Kidney (tissue), 14 donors: ENCODE measurements around the gene IGF1R. TPM values are rescaled to one million over a fixed set of nuclear protein-coding genes. Genes with fewer than 3 reads are reported as not detected.

Experiments
- DNase-seq, 5 donors: peaks; one replicate each; pipeline ENCODE4 v3.0.0-alpha.2; 2013 to 2020
- FAIRE-seq: peaks from 2 replicates; lab custom pipeline; 2012; peaks lifted over from hg19 to GRCh38; lab: Jason Lieb, UNC
- H3K27ac ChIP-seq, 2 donors: one replicate each; pipeline ENCODE4 v1.7.0; 2013; ENCODE audit warnings: low read depth in 2 of 2, low read length in 2 of 2, inconsistent platforms in 1 of 2
- H3K27me3 ChIP-seq: one replicate; pipeline ENCODE4 v1.7.1; 2013; ENCODE audit warnings: low read length, inconsistent platforms; ENCODE audit not compliant: control insufficient read depth, insufficient read depth
- H3K36me3 ChIP-seq, 3 donors: one replicate each; pipeline versions ENCODE4 v1.7.0 to v1.7.1; 2013; ENCODE audit warnings: low read length in 3 of 3, control low read depth in 1 of 3, inconsistent platforms in 1 of 3; ENCODE audit not compliant: insufficient read depth in 3 of 3, control insufficient read depth in 2 of 3
- H3K4me1 ChIP-seq, 3 donors: one replicate each; pipeline versions ENCODE4 v1.7.0 to v1.7.1; 2013; ENCODE audit warnings: low read length in 3 of 3, inconsistent platforms in 1 of 3, low read depth in 1 of 3; ENCODE audit not compliant: control insufficient read depth in 2 of 3, insufficient read depth in 2 of 3
- H3K4me3 ChIP-seq, 3 donors: one replicate each; pipeline versions ENCODE4 v1.7.0 to v1.8.1; 2013; ENCODE audit warnings: low read length in 3 of 3, control low read depth in 1 of 3, inconsistent platforms in 1 of 3
- H3K9ac ChIP-seq, 3 donors: one replicate each; pipeline versions ENCODE4 v1.7.0 to v1.7.1; 2013; ENCODE audit warnings: low read length in 3 of 3, control low read depth in 1 of 3, inconsistent platforms in 1 of 3
- H3K9me3 ChIP-seq, 3 donors: one replicate each; pipeline versions ENCODE4 v1.7.0 to v1.7.1; 2013; ENCODE audit warnings: low read length in 3 of 3, control low read depth in 1 of 3, inconsistent platforms in 1 of 3; ENCODE audit not compliant: control insufficient read depth in 2 of 3, insufficient read depth in 1 of 3
- intact Hi-C: fragments of 100-400 bp; cut with DNase I; formaldehyde crosslinking; loops from one replicate; pipeline ENCODE4 v1.11.1; 2022
- polyA plus RNA-seq: library from polyadenylated mRNA; stranded (reverse); fragments of 350-450 nt; fragmentation: Illumina TruSeq; extraction: RNeasy Lipid Tissue Mini Kit (QIAGEN cat#74804); gene quantifications from one replicate; pipeline ENCODE4 v1.2.3, GENCODE V29; 2014; ENCODE audit warnings: low read depth, low replicate concordance; ENCODE audit not compliant: insufficient read depth
- total RNA-seq: library from RNA; stranded (reverse); fragmentation: NEBNext Ultra II Directional; extraction: Animal tissue kit (Norgen Biotek cat#: 25700); gene quantifications from one replicate; pipeline ENCODE4 v1.2.1, GENCODE V29; 2021
- TF ChIP-seq, protein P1 (sequence below): IDR thresholded peaks from 3 replicates; pipeline ENCODE4 v1.5.1; 2012; ENCODE audit warnings: mild to moderate bottlenecking, moderate library complexity, borderline replicate concordance; ENCODE audit not compliant: insufficient read depth; ENCODE audit errors: extremely low read depth
- donor health status: control.
- donor health status: control.
- donor health status: control.
- donor health status: control.
- donor health status: control.
- donor health status: DM: yes; HTN: yes; CAD: no.
- donor health status: Normal renal cell carcinoma (clear cell type).

Gene IGF1R
- total and polyA plus RNA-seq, 2 donors from 2014 or later = 6.5 to 73.2 TPM

DNA sequence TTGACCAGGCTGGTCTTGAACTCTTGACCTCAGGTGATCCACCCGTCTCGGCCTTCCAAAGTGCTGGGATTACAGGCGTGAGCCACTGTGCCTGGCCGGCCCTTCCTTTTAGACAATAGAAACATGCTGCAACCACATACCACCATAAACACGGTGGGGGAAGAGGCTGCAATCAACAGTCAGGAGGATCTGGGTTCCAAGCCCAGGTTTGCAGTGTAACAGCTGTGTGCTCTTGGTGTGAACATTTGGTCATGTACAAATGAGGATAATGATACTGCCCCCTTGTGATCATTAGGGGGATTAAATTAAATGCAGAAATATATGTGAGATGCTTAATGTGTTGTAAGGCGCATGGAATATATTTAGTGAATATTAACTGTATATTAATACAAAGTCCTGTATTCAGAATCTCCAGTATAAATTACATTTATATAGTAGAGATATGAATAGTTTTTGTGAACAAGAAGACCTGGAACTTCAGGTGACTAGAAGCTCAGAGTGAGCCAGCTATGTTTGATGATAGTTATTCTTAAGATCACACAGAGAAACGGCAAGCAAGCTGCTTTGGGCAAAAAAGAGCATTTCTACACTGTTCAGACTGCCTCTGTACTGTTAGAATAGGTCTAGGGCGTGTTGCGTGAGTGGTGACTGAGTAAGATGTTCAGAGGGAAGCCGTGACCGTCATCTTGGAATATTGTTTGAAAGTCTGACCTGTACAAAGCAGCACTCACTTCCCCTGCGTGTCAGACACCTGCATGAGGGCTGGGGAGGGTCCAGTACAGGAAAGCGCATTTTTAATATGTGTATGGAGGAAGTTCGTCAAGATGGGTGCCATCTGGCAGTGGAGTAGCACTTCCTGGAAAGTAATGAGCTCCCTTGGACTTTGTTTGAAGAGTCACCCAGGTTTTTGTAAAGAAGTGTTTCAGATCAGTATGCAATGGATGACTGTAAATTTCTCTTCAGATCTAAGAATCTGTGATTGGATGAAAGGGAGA is 233.5 kb downstream of the IGF1R start:
- no peak for FAIRE-seq
- TF ChIP-seq, protein P1, sequence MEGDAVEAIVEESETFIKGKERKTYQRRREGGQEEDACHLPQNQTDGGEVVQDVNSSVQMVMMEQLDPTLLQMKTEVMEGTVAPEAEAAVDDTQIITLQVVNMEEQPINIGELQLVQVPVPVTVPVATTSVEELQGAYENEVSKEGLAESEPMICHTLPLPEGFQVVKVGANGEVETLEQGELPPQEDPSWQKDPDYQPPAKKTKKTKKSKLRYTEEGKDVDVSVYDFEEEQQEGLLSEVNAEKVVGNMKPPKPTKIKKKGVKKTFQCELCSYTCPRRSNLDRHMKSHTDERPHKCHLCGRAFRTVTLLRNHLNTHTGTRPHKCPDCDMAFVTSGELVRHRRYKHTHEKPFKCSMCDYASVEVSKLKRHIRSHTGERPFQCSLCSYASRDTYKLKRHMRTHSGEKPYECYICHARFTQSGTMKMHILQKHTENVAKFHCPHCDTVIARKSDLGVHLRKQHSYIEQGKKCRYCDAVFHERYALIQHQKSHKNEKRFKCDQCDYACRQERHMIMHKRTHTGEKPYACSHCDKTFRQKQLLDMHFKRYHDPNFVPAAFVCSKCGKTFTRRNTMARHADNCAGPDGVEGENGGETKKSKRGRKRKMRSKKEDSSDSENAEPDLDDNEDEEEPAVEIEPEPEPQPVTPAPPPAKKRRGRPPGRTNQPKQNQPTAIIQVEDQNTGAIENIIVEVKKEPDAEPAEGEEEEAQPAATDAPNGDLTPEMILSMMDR = peak; percentile 48

DNA sequence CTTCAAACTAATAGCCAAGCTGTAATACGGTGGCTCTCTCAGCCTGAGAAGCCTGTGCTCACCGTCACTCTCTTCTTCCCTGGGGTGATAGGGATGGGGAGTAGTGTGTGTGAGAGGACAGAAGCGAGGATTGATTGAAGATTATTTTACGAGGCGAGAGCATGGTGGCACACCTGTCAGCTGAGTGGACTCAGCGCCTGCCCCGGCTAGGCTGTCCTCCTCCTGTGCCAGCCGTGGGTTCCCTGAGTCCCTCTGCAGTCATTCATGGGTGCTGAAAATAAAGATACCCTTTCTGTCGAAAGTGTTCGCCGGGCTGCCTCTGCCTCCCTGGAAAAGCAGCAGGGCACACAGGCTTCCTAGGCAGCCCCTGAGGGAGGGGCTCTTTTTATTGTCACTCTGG is 235.1 kb downstream of the IGF1R start:
- TF ChIP-seq, protein P1 = no peak
- Histone ChIP-seq H3K27ac (no peak overlapping the region), H3K9ac (no peak overlapping the region), H3K4me1 (peaks cover 0 to 2% (median 0%) of the 10 kb centered on the region in 3 donors), H3K9me3 (no peaks in the 10 kb centered on the region), H3K27me3 (no peaks in the 10 kb centered on the region), H3K4me3 (no peak overlapping the region), H3K36me3 (no peaks in the 10 kb centered on the region)
- DNase-seq (no peak), FAIRE-seq (no peak)
- intact Hi-C loops = no loop called here

More for the DNA sequence above, 233.5 kb downstream of the IGF1R start:
- no peaks in the 10 kb centered on the region for H3K9me3 ChIP-seq
- H3K27me3 ChIP-seq = no peaks in the 10 kb centered on the region
- H3K4me1 ChIP-seq = peaks cover 0 to 7% (median 0%) of the 10 kb centered on the region in 3 donors
- intact Hi-C loops = no loop called here
- H3K27ac ChIP-seq = no peak overlapping the region
- H3K9ac ChIP-seq = no peak overlapping the region
- no peaks in the 10 kb centered on the region for H3K36me3 ChIP-seq
- DNase-seq = peak in 2 of 5 donors; percentile 57 to 79
- no peak overlapping the region for H3K4me3 ChIP-seq

DNA sequence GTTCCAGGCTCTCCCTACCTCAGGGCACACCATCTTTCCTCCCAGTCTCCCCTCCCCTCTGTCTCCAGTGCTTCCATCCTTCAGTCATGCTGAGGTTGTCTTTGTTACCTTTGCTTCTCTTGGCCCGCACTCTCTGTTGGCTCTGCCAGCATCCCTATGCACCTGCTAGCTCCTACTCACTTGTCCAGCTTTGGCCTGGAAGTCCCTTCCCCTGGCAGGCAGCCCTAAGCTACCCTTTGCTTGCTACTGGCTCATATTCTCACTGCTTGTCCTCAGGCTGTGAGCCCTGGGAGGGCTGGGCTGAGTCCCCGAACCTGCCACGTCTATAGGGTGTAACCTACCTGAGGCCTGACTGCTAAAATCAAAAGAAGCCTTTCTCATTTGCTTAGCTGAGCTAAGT is 236.6 kb downstream of the IGF1R start:
- Histone ChIP-seq H3K36me3 (no peaks in the 10 kb centered on the region), H3K9ac (no peak overlapping the region), H3K4me1 (peaks cover 0 to 4% (median 3%) of the 10 kb centered on the region in 3 donors), H3K4me3 (no peak overlapping the region), H3K27me3 (no peaks in the 10 kb centered on the region), H3K27ac (no peak overlapping the region), H3K9me3 (no peaks in the 10 kb centered on the region)
- intact Hi-C loops = no loop called here
- DNase-seq = no peak
- no peak for FAIRE-seq
- TF ChIP-seq, protein P1 = no peak
